ENCODE results near the gene GALNTL6.

GRCh38 chr4:172979332-172979731 is 1166.1 kb downstream of the GALNTL6 start:
- no peak for TF ChIP-seq CTBP1 (IDR thresholded peaks at IDR 0.05; ENCODE audit: borderline replicate concordance)
- no peak for TF ChIP-seq ELF4 (IDR thresholded peaks at IDR 0.05)
- no peak for TF ChIP-seq SUZ12 (IDR thresholded peaks at IDR 0.05)
- TF ChIP-seq SP1 (IDR thresholded peaks at IDR 0.05) = no peak
